Measurements from ENCODE around the gene LAMA3.

LAMA3 gene

DNA sequence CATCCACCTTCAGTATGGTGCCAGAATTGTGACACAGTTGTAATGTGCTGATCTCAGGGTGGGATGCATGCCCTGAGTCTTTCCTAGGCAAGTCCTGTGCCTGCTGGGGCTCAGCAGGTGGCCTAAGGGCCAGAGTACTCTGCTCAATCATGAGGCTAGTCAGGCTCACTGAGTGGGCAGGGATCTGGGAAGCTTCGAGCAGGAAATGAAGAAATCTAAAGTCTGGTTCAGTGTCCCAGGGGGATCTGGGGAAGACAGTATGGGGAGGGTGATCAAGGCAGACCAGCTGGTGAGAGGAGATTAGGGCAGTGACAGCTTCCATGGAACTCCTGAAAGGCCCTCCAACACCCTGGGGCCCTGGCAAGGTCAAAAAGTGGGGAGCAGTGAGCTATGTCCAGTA is 17.7 kb upstream of the LAMA3 start:
- DNase-seq = no peak

DNA sequence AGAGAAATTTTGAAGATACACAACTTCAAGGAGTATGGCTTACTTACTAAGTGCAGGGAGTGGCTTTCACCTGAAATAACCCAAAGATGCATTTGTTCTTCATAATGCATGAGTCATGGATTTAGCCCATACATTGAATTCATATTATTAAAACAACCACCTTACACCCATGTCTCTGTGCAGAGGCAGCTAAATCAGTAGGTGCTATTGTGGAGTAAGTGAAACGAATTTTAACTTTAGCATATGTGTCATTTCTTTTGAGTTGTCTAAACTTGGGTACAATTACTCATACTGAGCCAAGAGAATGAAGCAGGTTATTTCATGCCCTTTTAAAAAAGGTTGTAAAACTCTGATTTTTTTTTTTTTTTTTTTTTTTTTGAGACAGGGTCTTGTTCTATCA is 15.5 kb upstream of the LAMA3 start:
- DNase-seq = no peak

DNA sequence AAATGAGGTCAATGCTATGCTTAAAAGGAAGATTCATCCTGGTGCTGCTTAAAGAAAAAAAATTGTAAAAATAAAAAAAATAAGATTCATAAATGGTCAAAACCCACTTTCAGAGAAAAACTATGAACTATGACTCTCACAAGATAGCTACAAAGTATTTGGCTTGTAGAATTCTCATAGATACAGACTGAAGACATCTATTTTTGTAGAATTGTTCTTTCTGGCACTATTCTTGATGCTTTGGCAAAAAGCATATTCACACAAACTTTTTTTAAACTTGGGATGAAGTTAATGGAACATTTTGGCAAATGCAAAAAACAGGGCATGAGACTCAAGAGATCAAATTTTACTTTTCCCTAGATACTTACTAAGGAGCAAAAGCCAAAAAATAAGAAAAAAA is 14.0 kb upstream of the LAMA3 start:
- DNase-seq = no peak

GRCh38 chr18:23675896-23676295 is 13.4 kb upstream of the LAMA3 start:
- DNase-seq = no peak

DNA sequence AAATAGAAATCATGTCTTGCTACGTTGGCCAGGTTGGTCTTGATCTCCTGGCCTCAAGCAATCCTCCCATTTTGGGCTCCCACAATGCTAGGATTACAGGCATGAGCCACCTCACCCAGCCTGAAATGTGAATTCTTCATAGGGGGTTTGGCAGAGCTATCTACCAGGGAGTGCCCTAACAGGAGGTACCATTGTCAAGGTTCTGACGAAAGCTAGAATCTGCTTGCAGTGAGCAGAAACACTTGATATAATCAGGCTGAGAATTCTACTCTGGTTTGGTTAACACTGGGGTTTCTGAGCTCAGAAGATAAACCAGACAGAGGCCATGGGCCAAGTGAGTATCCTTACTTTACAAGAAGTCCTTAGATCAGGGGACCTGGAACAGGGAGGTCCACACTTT is 7.2 kb upstream of the LAMA3 start:
- no peak for DNase-seq

- no peak for DNase-seq
Observed at GRCh38 chr18:23682472-23682871, 6.8 kb upstream of the LAMA3 start.

DNA sequence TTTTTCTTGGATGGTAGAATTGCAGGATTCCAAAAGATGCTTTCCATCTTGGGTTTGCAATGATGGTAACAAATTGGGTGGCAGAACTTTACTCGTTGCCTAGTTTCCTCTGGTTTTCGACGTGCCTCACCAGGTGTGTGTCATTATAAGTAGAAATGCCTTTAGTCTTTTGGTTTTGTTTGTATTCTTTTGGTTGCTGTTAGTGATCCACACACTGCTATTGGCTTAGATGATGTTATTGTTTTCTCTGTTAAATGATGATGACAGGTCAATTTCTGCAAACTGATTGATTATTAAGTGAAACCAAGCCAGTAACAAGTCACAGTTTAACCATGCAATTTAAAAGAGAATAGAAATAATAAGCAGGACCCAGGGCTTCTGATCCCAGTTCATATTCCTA is 6.1 kb upstream of the LAMA3 start:
- no peak for DNase-seq

DNA sequence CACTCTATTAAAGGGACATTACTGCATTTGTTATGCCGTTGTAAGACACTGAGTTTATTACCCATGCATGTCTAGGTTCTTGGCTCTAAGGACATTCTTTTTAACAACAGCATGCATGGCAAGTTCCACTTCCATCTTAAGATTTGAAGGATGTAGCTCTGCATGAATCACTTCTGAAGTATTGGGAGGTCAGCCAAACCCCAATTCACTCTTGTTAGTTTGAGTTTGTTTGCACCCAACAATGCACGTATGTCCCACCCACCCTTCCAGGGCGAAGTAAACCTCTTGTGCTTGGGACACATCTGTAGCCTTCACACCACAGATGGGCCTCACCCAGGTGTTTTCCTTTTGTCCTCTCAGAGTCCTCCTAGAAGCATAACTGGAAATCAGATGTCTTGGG is 5.6 kb upstream of the LAMA3 start:
- DNase-seq = no peak

GRCh38 chr18:23684515-23685197 is 4.6 kb upstream of the LAMA3 start:
- no peak for DNase-seq

DNA sequence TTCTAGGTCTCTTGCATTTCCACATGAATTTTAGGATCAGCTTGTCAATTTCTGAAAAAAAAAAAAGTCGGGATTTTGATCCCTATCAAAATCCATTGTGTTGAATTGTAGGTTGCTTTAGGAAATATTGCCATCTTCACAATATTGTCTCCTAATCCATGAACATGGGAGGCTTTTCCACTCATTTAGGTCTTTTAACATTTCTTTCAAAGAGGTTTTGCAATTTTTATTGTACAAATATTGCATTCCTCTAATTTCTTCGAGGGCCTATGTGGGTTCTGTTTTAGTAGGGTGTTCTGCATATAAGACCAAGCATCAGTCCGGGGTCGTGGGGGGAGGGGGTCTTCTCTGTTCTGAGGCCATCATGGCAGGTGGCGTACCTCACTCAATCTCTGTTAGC is 725 bp upstream of the LAMA3 start:
- DNase-seq = no peak

DNA sequence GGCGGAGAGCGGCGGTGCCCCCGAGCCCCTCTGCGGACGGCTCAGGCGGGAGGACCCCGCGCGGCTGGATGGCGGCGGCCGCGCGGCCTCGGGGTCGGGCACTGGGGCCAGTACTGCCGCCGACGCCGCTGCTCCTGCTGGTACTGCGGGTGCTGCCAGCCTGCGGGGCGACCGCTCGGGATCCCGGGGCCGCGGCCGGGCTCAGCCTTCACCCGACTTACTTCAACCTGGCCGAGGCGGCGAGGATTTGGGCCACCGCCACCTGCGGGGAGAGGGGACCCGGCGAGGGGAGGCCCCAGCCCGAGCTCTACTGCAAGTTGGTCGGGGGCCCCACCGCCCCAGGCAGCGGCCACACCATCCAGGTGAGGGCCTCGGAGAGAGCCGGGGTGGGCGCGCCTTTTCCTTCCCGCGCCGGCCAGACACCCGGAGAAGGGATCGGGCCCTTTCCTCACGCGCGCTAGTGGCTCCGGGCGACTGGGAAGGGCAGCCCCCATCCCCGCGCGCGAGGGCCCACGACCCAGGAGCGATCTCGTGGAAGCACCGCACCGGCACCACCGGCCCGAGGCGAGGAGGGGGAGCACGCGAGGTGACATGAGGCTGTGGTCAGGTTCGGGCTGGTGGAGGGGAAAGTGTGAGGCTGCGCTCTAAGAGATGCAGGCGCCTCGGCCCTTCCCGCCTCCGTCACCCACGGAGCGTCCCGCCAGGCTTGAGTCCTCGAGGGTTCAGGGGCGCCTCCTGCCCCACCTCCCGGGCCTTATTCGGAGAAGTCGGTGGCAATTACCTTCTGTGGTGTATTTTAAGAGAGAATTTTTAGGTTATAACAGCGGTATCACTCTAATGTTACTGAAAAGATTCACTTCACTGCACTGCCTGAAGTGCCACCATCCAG is 607 bp downstream of the LAMA3 start:
- DNase-seq = peak in 2 of 6 experiments; percentile 6 to 32

- DNase-seq = peak in 1 of 6 experiments; percentile 32
Observed at GRCh38 chr18:23690505-23691068, 1.3 kb downstream of the LAMA3 start.

- DNase-seq = no peak
Observed at GRCh38 chr18:23693846-23694245, 4.6 kb downstream of the LAMA3 start.

- no peak for DNase-seq
Observed at GRCh38 chr18:23694637-23695430, 5.6 kb downstream of the LAMA3 start.

DNA sequence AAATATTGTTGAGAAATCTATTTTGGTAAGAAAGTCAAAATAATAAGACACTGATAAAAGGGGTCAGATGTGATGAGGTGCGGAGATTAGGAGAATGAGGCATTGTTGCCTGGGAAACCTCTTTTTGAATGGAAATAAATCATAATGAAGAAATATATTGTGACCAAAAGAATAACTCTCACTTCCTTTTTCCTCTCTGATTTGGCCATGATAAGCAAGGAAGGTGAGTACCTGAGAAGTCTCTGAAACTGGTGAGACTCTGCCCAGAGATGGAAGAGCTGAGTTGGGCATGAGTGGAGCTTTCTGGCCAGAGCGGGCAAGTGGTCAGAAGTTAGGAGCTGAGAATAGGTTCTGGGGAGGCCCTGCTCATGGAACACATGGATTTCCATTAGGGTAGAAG is 11.8 kb downstream of the LAMA3 start:
- DNase-seq = no peak

GRCh38 chr18:23701544-23702064 is 12.4 kb downstream of the LAMA3 start:
- DNase-seq = no peak

DNA sequence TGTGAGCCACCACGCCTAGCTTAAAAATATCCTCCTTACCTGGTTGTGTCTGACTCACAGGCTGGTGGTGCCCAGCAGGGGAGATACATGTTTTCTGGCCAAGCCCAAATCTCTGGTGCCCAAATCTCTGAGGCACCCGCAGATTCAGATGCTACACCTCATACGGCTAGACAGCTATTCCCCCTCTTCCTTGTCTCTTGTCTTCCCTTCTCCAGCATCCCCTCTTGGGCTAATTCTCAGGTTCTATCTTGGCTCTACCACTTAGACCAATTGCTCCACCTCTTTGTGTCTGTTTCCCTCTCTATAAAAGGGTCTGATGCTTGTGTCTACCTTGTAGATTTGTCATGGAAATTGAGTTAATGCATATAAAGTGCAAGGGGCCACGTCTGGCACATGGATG is 13.4 kb downstream of the LAMA3 start:
- no peak for DNase-seq

GRCh38 chr18:23703057-23703986 is 14.1 kb downstream of the LAMA3 start:
- DNase-seq = peak in 5 of 6 experiments; percentile 4 to 60 (median 10)

GRCh38 chr18:23703987-23704384 is 14.7 kb downstream of the LAMA3 start:
- DNase-seq = no peak

- DNase-seq = no peak
Observed at GRCh38 chr18:23704806-23705205, 15.6 kb downstream of the LAMA3 start.

GRCh38 chr18:23706971-23707640 is 17.9 kb downstream of the LAMA3 start:
- no peak for DNase-seq
